Left lung (tissue), 10 donors: ENCODE data around the gene ZNF543. TPM values are rescaled to one million over a fixed set of nuclear protein-coding genes. Genes with fewer than 3 reads are reported as not detected.

Source experiments
- ATAC-seq: fragments of 200-7000 bp; cut with Tn5 transposase; one replicate; pipeline ENCODE4 v1.9.1; 2020; ENCODE audit warnings: moderate library complexity
- DNase-seq, 4 donors: peaks; one replicate each; pipeline ENCODE4 v3.0.0-alpha.2; 2013 to 2020
- H3K27ac ChIP-seq, 2 donors: fragments of 200-600 bp; sonication (generic) in 1 of 2; one replicate each; pipeline versions ENCODE4 v1.5.0 to v1.8.0; 2020 to 2021
- H3K27me3 ChIP-seq, 2 donors: fragments of 200-600 bp; sonication (generic) in 1 of 2; one replicate each; pipeline versions ENCODE4 v1.5.0 to v1.8.0; 2020 to 2021
- H3K36me3 ChIP-seq, 2 donors: fragments of 200-600 bp; sonication (generic) in 1 of 2; one replicate each; pipeline versions ENCODE4 v1.5.0 to v1.8.0; 2020 to 2021
- H3K4me1 ChIP-seq, 2 donors: fragments of 200-600 bp; one replicate each; pipeline ENCODE4 v1.8.0; 2021
- H3K4me3 ChIP-seq, 2 donors: fragments of 200-600 bp; sonication (generic) in 1 of 2; one replicate each; pipeline versions ENCODE4 v1.5.0 to v1.8.0; 2020 to 2021; ENCODE audit warnings: mild to moderate bottlenecking in 1 of 2
- H3K9me3 ChIP-seq, 2 donors: fragments of 200-600 bp; sonication (generic) in 1 of 2; one replicate each; pipeline versions ENCODE4 v1.5.0 to v1.8.0; 2020 to 2021
- intact Hi-C, 2 donors: fragments of 100-400 bp; cut with DNase I; formaldehyde crosslinking; loops; one replicate each; pipeline versions ENCODE4 v1.11.2 to v1.14.2; 2022
- polyA plus RNA-seq, 6 donors: library from polyadenylated mRNA; unstranded; fragments of 120-200 nt; gene quantifications; one replicate each; pipeline ENCODE4 v1.2.1, GENCODE V29; 2013; ENCODE audit not compliant: insufficient read length in 6 of 6
- total RNA-seq, 2 donors: library from RNA; stranded (reverse); fragmentation: NEBNext Ultra II Directional; extraction: Animal tissue kit (Norgen Biotek cat#: 25700); gene quantifications; one replicate each; pipeline ENCODE4 v1.2.1, GENCODE V29; 2021
- TF ChIP-seq, protein P1 (sequence below), 2 donors: fragments of 200-600 bp; sonication (generic) in 1 of 2; IDR thresholded peaks; one replicate each; pipeline versions ENCODE4 v1.5.0 to v1.8.0; 2021; ENCODE audit warnings: antibody characterized with exemption in 2 of 2
- donor health status: DM: no; HTN: yes; CAD: no.
- donor health status: DM: no; HTN: no; CAD: no.

ZNF543 gene
- total and polyA plus RNA-seq, 8 donors: 6.6 to 11.6 (median 10.0) TPM

DNA sequence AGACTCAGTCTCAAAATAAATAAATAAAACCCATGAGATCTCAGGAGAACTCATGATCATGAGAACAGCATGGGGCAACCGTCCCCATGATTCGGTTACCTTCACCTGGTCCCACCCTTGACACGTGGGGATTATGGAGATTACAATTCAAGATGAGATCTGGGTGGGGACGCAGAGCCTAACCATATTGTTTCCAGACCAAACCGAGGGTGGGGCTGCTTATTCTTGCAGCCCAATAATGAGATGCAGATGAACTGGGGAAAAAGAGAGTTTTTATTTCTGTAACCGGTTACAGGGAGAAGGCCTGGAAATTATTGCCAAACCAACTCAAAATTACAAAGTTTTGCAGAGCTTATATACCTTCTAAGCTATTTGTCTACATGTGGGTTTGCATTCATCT, 55.9 kb downstream of the ZNF543 start:
- no peak overlapping the region for H3K27ac ChIP-seq
- H3K4me1 ChIP-seq: no peaks in the 10 kb centered on the region
- H3K27me3 ChIP-seq: no peaks in the 10 kb centered on the region
- ATAC-seq (no peak), DNase-seq (no peak)
- intact Hi-C loops: no loop called here
- H3K36me3 ChIP-seq: peaks cover 5 to 75% of the 10 kb centered on the region in 2 donors
- H3K4me3 ChIP-seq: no peak overlapping the region
- peaks cover 4 to 79% of the 10 kb centered on the region in 2 donors for H3K9me3 ChIP-seq
- TF ChIP-seq, protein P1, sequence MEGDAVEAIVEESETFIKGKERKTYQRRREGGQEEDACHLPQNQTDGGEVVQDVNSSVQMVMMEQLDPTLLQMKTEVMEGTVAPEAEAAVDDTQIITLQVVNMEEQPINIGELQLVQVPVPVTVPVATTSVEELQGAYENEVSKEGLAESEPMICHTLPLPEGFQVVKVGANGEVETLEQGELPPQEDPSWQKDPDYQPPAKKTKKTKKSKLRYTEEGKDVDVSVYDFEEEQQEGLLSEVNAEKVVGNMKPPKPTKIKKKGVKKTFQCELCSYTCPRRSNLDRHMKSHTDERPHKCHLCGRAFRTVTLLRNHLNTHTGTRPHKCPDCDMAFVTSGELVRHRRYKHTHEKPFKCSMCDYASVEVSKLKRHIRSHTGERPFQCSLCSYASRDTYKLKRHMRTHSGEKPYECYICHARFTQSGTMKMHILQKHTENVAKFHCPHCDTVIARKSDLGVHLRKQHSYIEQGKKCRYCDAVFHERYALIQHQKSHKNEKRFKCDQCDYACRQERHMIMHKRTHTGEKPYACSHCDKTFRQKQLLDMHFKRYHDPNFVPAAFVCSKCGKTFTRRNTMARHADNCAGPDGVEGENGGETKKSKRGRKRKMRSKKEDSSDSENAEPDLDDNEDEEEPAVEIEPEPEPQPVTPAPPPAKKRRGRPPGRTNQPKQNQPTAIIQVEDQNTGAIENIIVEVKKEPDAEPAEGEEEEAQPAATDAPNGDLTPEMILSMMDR (IDR thresholded peaks at IDR 0.05): no peak

DNA sequence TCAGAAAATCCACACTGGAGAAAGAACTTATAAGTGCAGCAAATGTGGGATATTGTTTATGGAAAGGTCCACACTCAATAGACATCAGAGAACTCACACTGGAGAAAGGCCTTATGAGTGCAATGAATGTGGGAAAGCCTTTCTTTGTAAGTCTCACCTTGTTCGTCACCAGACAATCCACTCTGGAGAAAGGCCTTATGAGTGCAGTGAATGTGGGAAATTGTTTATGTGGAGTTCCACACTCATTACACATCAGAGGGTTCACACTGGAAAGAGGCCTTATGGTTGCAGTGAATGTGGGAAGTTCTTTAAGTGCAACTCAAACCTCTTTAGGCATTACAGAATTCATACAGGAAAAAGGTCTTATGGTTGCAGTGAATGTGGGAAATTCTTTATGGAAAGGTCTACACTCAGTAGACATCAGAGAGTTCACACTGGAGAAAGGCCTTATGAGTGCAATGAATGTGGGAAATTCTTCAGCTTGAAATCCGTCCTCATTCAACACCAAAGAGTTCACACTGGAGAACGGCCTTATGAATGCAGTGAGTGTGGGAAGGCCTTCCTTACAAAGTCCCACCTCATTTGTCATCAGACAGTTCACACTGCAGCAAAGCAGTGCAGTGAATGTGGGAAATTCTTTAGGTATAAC, 57.4 kb downstream of the ZNF543 start:
- TF ChIP-seq, protein P1 (IDR thresholded peaks at IDR 0.05): no peak
- no peak for DNase-seq
- intact Hi-C loops: no loop called here

More for the DNA sequence above, 57.4 kb downstream of the ZNF543 start:
- no peak for ATAC-seq
- H3K27ac ChIP-seq: no peak overlapping the region
- no peaks in the 10 kb centered on the region for H3K4me1 ChIP-seq
- no peaks in the 10 kb centered on the region for H3K27me3 ChIP-seq
- H3K4me3 ChIP-seq: no peak overlapping the region
- H3K9me3 ChIP-seq: peaks cover 4 to 86% of the 10 kb centered on the region in 2 donors
- peaks cover 0 to 61% of the 10 kb centered on the region in 2 donors for H3K36me3 ChIP-seq

Other genes with a start within 250 kb of the ZNF543 start
- gene USP29, start 200.5 kb upstream of the ZNF543 start, total RNA-seq: not detected
- gene USP29, start 200.5 kb upstream of the ZNF543 start, polyA plus RNA-seq: under 1 TPM in 1 of 6 donors, not detected in 5; 0.20 TPM
- gene ZIM3, start 175.3 kb upstream of the ZNF543 start, total RNA-seq: not detected
- gene ZIM3, start 175.3 kb upstream of the ZNF543 start, polyA plus RNA-seq: under 1 TPM in 5 of 6 donors, not detected in 1; 0.06 to 0.13 (median 0.06) TPM
- not detected for gene DUXA, start 153.0 kb upstream of the ZNF543 start, total RNA-seq
- gene DUXA, start 153.0 kb upstream of the ZNF543 start, polyA plus RNA-seq: not detected
- gene ZNF264, start 129.0 kb upstream of the ZNF543 start, total RNA-seq: 10 to 100 TPM; 37.9 to 38.7 TPM
- 10 to 100 TPM; 18.1 to 26.5 (median 23.1) TPM for gene ZNF264, start 129.0 kb upstream of the ZNF543 start, polyA plus RNA-seq
- gene AURKC, start 89.4 kb upstream of the ZNF543 start, total RNA-seq: 1 to 10 TPM in 1 of 2 donors, under 1 TPM in 1; 0.96 to 1.1 TPM
- gene AURKC, start 89.4 kb upstream of the ZNF543 start, polyA plus RNA-seq: 1 to 10 TPM; 1.4 to 3.5 (median 1.9) TPM
- 10 to 100 TPM; 12.0 to 13.8 TPM for gene ZNF805, start 79.8 kb upstream of the ZNF543 start, total RNA-seq
- 1 to 10 TPM; 6.0 to 8.2 (median 7.0) TPM for gene ZNF805, start 79.8 kb upstream of the ZNF543 start, polyA plus RNA-seq
- gene ZNF460, start 40.0 kb upstream of the ZNF543 start, total RNA-seq: 10 to 100 TPM; 53.5 to 55.3 TPM
- 1 to 10 TPM; 3.7 to 6.9 (median 5.6) TPM for gene ZNF460, start 40.0 kb upstream of the ZNF543 start, polyA plus RNA-seq
- gene ZNF304, start 30.8 kb downstream of the ZNF543 start, total RNA-seq: 1 to 10 TPM; 7.7 to 7.8 TPM
- 10 to 100 TPM; 14.5 to 19.0 (median 17.5) TPM for gene ZNF304, start 30.8 kb downstream of the ZNF543 start, polyA plus RNA-seq
- gene TRAPPC2B, start 43.1 kb downstream of the ZNF543 start, total RNA-seq: 1 to 10 TPM; 8.2 to 8.4 TPM
- 10 to 100 TPM; 10.2 to 16.0 (median 14.3) TPM for gene TRAPPC2B, start 43.1 kb downstream of the ZNF543 start, polyA plus RNA-seq
- gene ZNF547, start 43.1 kb downstream of the ZNF543 start, total RNA-seq: 1 to 10 TPM; 2.3 to 3.0 TPM
- 1 to 10 TPM; 5.0 to 8.2 (median 6.3) TPM for gene ZNF547, start 43.1 kb downstream of the ZNF543 start, polyA plus RNA-seq
- 10 to 100 TPM; 13.8 to 17.1 TPM for gene ZNF548, start 69.4 kb downstream of the ZNF543 start, total RNA-seq
- gene ZNF548, start 69.4 kb downstream of the ZNF543 start, polyA plus RNA-seq: 10 to 100 TPM; 33.7 to 53.0 (median 42.2) TPM
- 1 to 10 TPM; 8.9 to 9.3 TPM for gene ZNF17, start 90.7 kb downstream of the ZNF543 start, total RNA-seq
- gene ZNF17, start 90.7 kb downstream of the ZNF543 start, polyA plus RNA-seq: 10 to 100 TPM; 14.1 to 17.6 (median 15.2) TPM
- 10 to 100 TPM; 10.3 to 12.2 TPM for gene ZNF749, start 114.9 kb downstream of the ZNF543 start, total RNA-seq
- gene ZNF749, start 114.9 kb downstream of the ZNF543 start, polyA plus RNA-seq: 10 to 100 TPM; 11.1 to 15.1 (median 13.1) TPM
- 1 to 10 TPM in 1 of 2 donors, under 1 TPM in 1; 0.65 to 1.0 TPM for gene VN1R1, start 136.7 kb downstream of the ZNF543 start, total RNA-seq
- 1 to 10 TPM; 3.8 to 5.2 (median 4.2) TPM for gene VN1R1, start 136.7 kb downstream of the ZNF543 start, polyA plus RNA-seq
- gene ZNF772, start 157.1 kb downstream of the ZNF543 start, total RNA-seq: 10 to 100 TPM in 1 of 2 donors, 1 to 10 TPM in 1; 9.2 to 12.7 TPM
- 10 to 100 TPM; 14.5 to 19.8 (median 18.2) TPM for gene ZNF772, start 157.1 kb downstream of the ZNF543 start, polyA plus RNA-seq
- 10 to 100 TPM in 1 of 2 donors, 1 to 10 TPM in 1; 9.8 to 10.2 TPM for gene ZNF419, start 167.3 kb downstream of the ZNF543 start, total RNA-seq
- gene ZNF419, start 167.3 kb downstream of the ZNF543 start, polyA plus RNA-seq: 10 to 100 TPM; 21.5 to 34.0 (median 23.7) TPM
- 1 to 10 TPM; 6.4 to 7.2 TPM for gene ZNF773, start 179.5 kb downstream of the ZNF543 start, total RNA-seq
- gene ZNF773, start 179.5 kb downstream of the ZNF543 start, polyA plus RNA-seq: 10 to 100 TPM; 14.3 to 16.2 (median 15.2) TPM
- gene ZNF549, start 206.9 kb downstream of the ZNF543 start, total RNA-seq: 1 to 10 TPM; 4.9 to 5.8 TPM
- gene ZNF549, start 206.9 kb downstream of the ZNF543 start, polyA plus RNA-seq: 10 to 100 TPM; 17.3 to 19.9 (median 18.4) TPM
- 1 to 10 TPM; 7.4 to 7.6 TPM for gene ZNF550, start 239.4 kb downstream of the ZNF543 start, total RNA-seq
- gene ZNF550, start 239.4 kb downstream of the ZNF543 start, polyA plus RNA-seq: 10 to 100 TPM; 18.7 to 29.9 (median 23.2) TPM